CD4-positive, alpha-beta memory T cell (primary cell): ENCODE measurements around the gene KRTAP12-1. TPM values are rescaled to one million over a fixed set of nuclear protein-coding genes. Genes with fewer than 3 reads are reported as not detected.
"Not testable (repeated sequence)": the region's sequence is repeated elsewhere in the genome, so short reads cannot be mapped to it uniquely, and the experiment has no call there.

ENCODE experiments used
- CTCF ChIA-PET: fragments of 350-600 bp; sonication (Branson Sonifier 250); formaldehyde crosslinking; loops from one replicate; lab custom pipeline; 2021; ENCODE audit warnings: inconsistent platforms; ENCODE audit not compliant: partially characterized antibody; lab: Charles Lee
- POLR2A ChIA-PET: fragments of 350-600 bp; sonication (Branson Sonifier 250); formaldehyde crosslinking; loops from one replicate; lab custom pipeline; 2021; ENCODE audit not compliant: partially characterized antibody; lab: Charles Lee
- DNase-seq, 5 donors: peaks; one replicate each; pipeline versions ENCODE4 v3.0.0 to v3.0.0-alpha.2; 2020 to 2022; ENCODE audit warnings: mixed read lengths in 1 of 5
- H3K27ac ChIP-seq: one replicate; pipeline ENCODE4 v1.7.0; 2013; ENCODE audit warnings: low read depth, low read length
- H3K27me3 ChIP-seq: 2 replicates; pipeline ENCODE4 v1.7.0; 2013; ENCODE audit warnings: mild to moderate bottlenecking, low read length, moderate library complexity; ENCODE audit not compliant: insufficient read depth
- H3K36me3 ChIP-seq: 2 replicates; pipeline ENCODE4 v1.7.0; 2013; ENCODE audit warnings: mild to moderate bottlenecking, low read length, moderate library complexity; ENCODE audit not compliant: insufficient read depth
- H3K4me1 ChIP-seq: 2 replicates; pipeline ENCODE4 v1.7.0; 2013; ENCODE audit warnings: mild to moderate bottlenecking, low read length, moderate library complexity; ENCODE audit not compliant: insufficient read depth
- H3K4me3 ChIP-seq, 2 donors: one replicate each; pipeline ENCODE4 v1.7.0; 2013; ENCODE audit warnings: low read length in 2 of 2, mild to moderate bottlenecking in 1 of 2
- H3K9me3 ChIP-seq, 2 donors: one replicate each; pipeline ENCODE4 v1.7.0; 2013; ENCODE audit warnings: low read length in 2 of 2, control low read depth in 1 of 2; ENCODE audit not compliant: control insufficient read depth in 1 of 2
- H3K27ac Mint-ChIP-seq, 7 donors: one replicate each; pipeline ENCODE4 v1.8.0; 2020 to 2021; ENCODE audit warnings: mixed read lengths in 7 of 7, mild to moderate bottlenecking in 6 of 7, inconsistent platforms in 3 of 7, moderate library complexity in 3 of 7
- H3K27me3 Mint-ChIP-seq, 2 donors: one replicate each; pipeline ENCODE4 v1.8.0; 2020 to 2021; ENCODE audit warnings: mixed read lengths in 2 of 2
- H3K36me3 Mint-ChIP-seq, 2 donors: one replicate each; pipeline ENCODE4 v1.8.0; 2020 to 2021; ENCODE audit warnings: mixed read lengths in 2 of 2, inconsistent platforms in 1 of 2, mild to moderate bottlenecking in 1 of 2
- H3K4me1 Mint-ChIP-seq, 4 donors: one replicate each; pipeline ENCODE4 v1.8.0; 2020 to 2021; ENCODE audit warnings: mixed read lengths in 4 of 4, mild to moderate bottlenecking in 1 of 4
- H3K4me3 Mint-ChIP-seq, 8 donors: one replicate each; pipeline ENCODE4 v1.8.0; 2020 to 2021; ENCODE audit warnings: mixed read lengths in 8 of 8, mild to moderate bottlenecking in 7 of 8, moderate library complexity in 6 of 8, inconsistent platforms in 3 of 8
- H3K9me3 Mint-ChIP-seq, 8 donors: one replicate each; pipeline ENCODE4 v1.8.0; 2020 to 2021; ENCODE audit warnings: mixed read lengths in 8 of 8, mild to moderate bottlenecking in 5 of 8, inconsistent platforms in 3 of 8, moderate library complexity in 1 of 8
- intact Hi-C: fragments of 100-400 bp; cut with micrococcal nuclease; formaldehyde crosslinking; loops from one replicate; pipeline ENCODE4 v1.15.1; 2023
- polyA plus RNA-seq, 2 donors: library from polyadenylated mRNA; unstranded; fragments of 300-500 nt; fragmentation: Illumina TruSeq; gene quantifications; one replicate each; pipeline ENCODE4 v1.2.3, GENCODE V29; 2021
- total RNA-seq, 2 experiments: library from RNA; stranded (reverse); gene quantifications; one replicate each; pipeline ENCODE4 v1.2.3, GENCODE V29; 2021

Gene KRTAP12-1
- total and polyA plus RNA-seq, 4 experiments from 2014 or later: not detected

GRCh38 chr21:44666401-44667320, 15.3 kb downstream of the KRTAP12-1 start, which contains the start of gene KRTAP12-2:
Gene KRTAP12-2, minus strand, starts transcription at chr21:44666927. Its CDS starts 41 bp downstream, at chr21:44666886.
- no peaks in the 10 kb centered on the region for H3K27me3 ChIP-seq
- H3K4me3 Mint-ChIP-seq: peak within 1 kb of the TSS in 1 of 8 donors; percentile 7
- no peak for DNase-seq
- intact Hi-C loops: no loop called here
- POLR2A ChIA-PET: interaction anchor here (0.9 to 1.9 kb wide), 2 partner anchors 9 to 47 kb away, joined by 5 read pairs; partner anchors contain the start of gene KRTAP12-3
- no peak within 1 kb of the TSS for H3K4me3 ChIP-seq
- H3K4me1 ChIP-seq: no peaks in the 10 kb centered on the region
- H3K27me3 Mint-ChIP-seq: no peaks in the 10 kb centered on the region
- H3K4me1 Mint-ChIP-seq: peaks cover 0 to 5% (median under 1%) of the 10 kb centered on the region in 4 donors
- H3K27ac ChIP-seq: no peak within 1 kb of the TSS
- peaks cover 0 to 3% of the 10 kb centered on the region in 2 donors for H3K36me3 Mint-ChIP-seq
- CTCF ChIA-PET: no interaction called here
- H3K9me3 ChIP-seq: no peaks in the 10 kb centered on the region
- peak within 1 kb of the TSS in 2 of 7 donors; percentile 36 to 37 for H3K27ac Mint-ChIP-seq
- H3K36me3 ChIP-seq: no peaks in the 10 kb centered on the region
- H3K9me3 Mint-ChIP-seq: peaks cover 0 to 32% (median 16%) of the 10 kb centered on the region in 8 donors

- H3K36me3 ChIP-seq: no peaks in the 10 kb centered on the region
- H3K27ac ChIP-seq: no peak overlapping the region
- no peaks in the 10 kb centered on the region for H3K27me3 ChIP-seq
- no peak for DNase-seq
- H3K27me3 Mint-ChIP-seq: no peaks in the 10 kb centered on the region
- peaks cover 0 to 6% of the 10 kb centered on the region in 2 donors for H3K36me3 Mint-ChIP-seq
- H3K4me3 Mint-ChIP-seq: no peak overlapping the region
- H3K4me1 Mint-ChIP-seq: peaks cover 3 to 14% (median 9%) of the 10 kb centered on the region in 4 donors
- intact Hi-C loops: no loop called here
- no peaks in the 10 kb centered on the region for H3K9me3 ChIP-seq
- H3K4me3 ChIP-seq: no peak overlapping the region
- H3K4me1 ChIP-seq: peaks cover 4% of the 10 kb centered on the region
- POLR2A ChIA-PET: interaction anchor here (1.2 kb wide), 1 partner anchor 8 kb away, joined by 3 read pairs; no protein-coding TSS in a partner anchor
- H3K27ac Mint-ChIP-seq: no peak overlapping the region
- H3K9me3 Mint-ChIP-seq: peaks cover 0 to 29% (median 13%) of the 10 kb centered on the region in 8 donors
- CTCF ChIA-PET: interaction anchor here (1.0 kb wide), 1 partner anchor 9 kb away, joined by 3 read pairs; no protein-coding TSS in a partner anchor
Measured at GRCh38 chr21:44664691-44665090, 17.3 kb downstream of the KRTAP12-1 start.

GRCh38 chr21:44661567-44661966, 20.4 kb downstream of the KRTAP12-1 start:
- H3K4me3 Mint-ChIP-seq, H3K4me3 ChIP-seq, H3K27me3 Mint-ChIP-seq, intact Hi-C loops, POLR2A ChIA-PET, H3K27me3 ChIP-seq, DNase-seq, H3K9me3 ChIP-seq, CTCF ChIA-PET, H3K27ac ChIP-seq, H3K36me3 ChIP-seq: not testable (repeated sequence)
- H3K36me3 Mint-ChIP-seq: peaks cover 9 to 15% of the 10 kb centered on the region in 2 donors
- peak overlapping the region in 2 of 7 donors; percentile 23 to 72 for H3K27ac Mint-ChIP-seq
- peaks cover 33% of the 10 kb centered on the region for H3K4me1 ChIP-seq
- H3K4me1 Mint-ChIP-seq: peaks cover 33 to 46% (median 41%) of the 10 kb centered on the region in 4 donors
- peaks cover 2 to 26% (median 21%) of the 10 kb centered on the region in 8 donors for H3K9me3 Mint-ChIP-seq

GRCh38 chr21:44658913-44659595, 22.9 kb downstream of the KRTAP12-1 start:
- DNase-seq: peak in 4 of 5 donors; percentile 40 to 55 (median 52)
- H3K36me3 Mint-ChIP-seq: peaks cover 15 to 20% of the 10 kb centered on the region in 2 donors
- peak overlapping the region; percentile 36 to 83 (median 76) for H3K4me3 Mint-ChIP-seq
- H3K9me3 Mint-ChIP-seq: peaks cover 2 to 41% (median 29%) of the 10 kb centered on the region in 8 donors
- CTCF ChIA-PET: interaction anchor here (1.1 to 2.5 kb wide), 4 partner anchors 12 to 83 kb away, joined by 3 to 22 read pairs (median 4); no protein-coding TSS in a partner anchor
- Histone ChIP-seq H3K27me3 (no peaks in the 10 kb centered on the region), H3K9me3 (peaks cover 3 to 4% of the 10 kb centered on the region in 2 donors), H3K36me3 (no peaks in the 10 kb centered on the region), H3K4me3 (no peak overlapping the region), H3K27ac (peak overlapping the region; percentile 64), H3K4me1 (peaks cover 58% of the 10 kb centered on the region)
- H3K4me1 Mint-ChIP-seq: peaks cover 46 to 67% (median 56%) of the 10 kb centered on the region in 4 donors
- POLR2A ChIA-PET: interaction anchor here (1.0 to 2.6 kb wide), 14 partner anchors 10 to 268 kb away, joined by 3 to 89 read pairs (median 10); partner anchors contain the start of gene PTTG1IP
- no peaks in the 10 kb centered on the region for H3K27me3 Mint-ChIP-seq
- intact Hi-C loops: loop anchor here (2.0 kb wide), 1 partner anchor 76 kb away; no protein-coding TSS in a partner anchor
- H3K27ac Mint-ChIP-seq: peak overlapping the region; percentile 94 to 99 (median 98)

- Histone ChIP-seq H3K27me3 (no peaks in the 10 kb centered on the region), H3K9me3 (peaks cover 3 to 4% of the 10 kb centered on the region in 2 donors), H3K4me1 (peaks cover 63% of the 10 kb centered on the region), H3K27ac (peak overlapping the region; percentile 64), H3K4me3 (peak overlapping the region in 1 of 2 donors; percentile 7), H3K36me3 (no peaks in the 10 kb centered on the region)
- CTCF ChIA-PET: interaction anchor here (1.3 to 2.5 kb wide), 10 partner anchors 10 to 148 kb away, joined by 3 to 22 read pairs (median 5); partner anchors contain the start of gene UBE2G2
- no peak for DNase-seq
- POLR2A ChIA-PET: interaction anchor here (0.6 to 2.6 kb wide), 21 partner anchors 10 to 269 kb away, joined by 3 to 89 read pairs (median 7); partner anchors contain the start of genes KRTAP12-1 and PTTG1IP
- Mint-ChIP-seq H3K4me3 (peak overlapping the region; percentile 26 to 83 (median 78)), H3K27me3 (no peaks in the 10 kb centered on the region), H3K27ac (peak overlapping the region; percentile 94 to 99 (median 98)), H3K4me1 (peaks cover 52 to 72% (median 62%) of the 10 kb centered on the region in 4 donors), H3K36me3 (peaks cover 17 to 20% of the 10 kb centered on the region in 2 donors), H3K9me3 (peaks cover 2 to 41% (median 29%) of the 10 kb centered on the region in 8 donors)
- intact Hi-C loops: loop anchor here (2.0 kb wide), 1 partner anchor 76 kb away; no protein-coding TSS in a partner anchor
Measured at GRCh38 chr21:44658541-44658910, 23.4 kb downstream of the KRTAP12-1 start.
